Stimulated activated CD4-positive, alpha-beta T cell treated with anti-CD3 and anti-CD28 coated beads, Interleukin-2, amount 100 ng/mL, for 4 hours (primary cell): ENCODE data around the gene SRRM4.
"Not testable (repeated sequence)": the region's sequence is repeated elsewhere in the genome, so short reads cannot be mapped to it uniquely, and the experiment has no call there.

Experiments used
- DNase-seq: peaks from one replicate; pipeline ENCODE4 v3.0.0-alpha.2; 2020; ENCODE audit warnings: low read depth

SRRM4 gene, protein sequence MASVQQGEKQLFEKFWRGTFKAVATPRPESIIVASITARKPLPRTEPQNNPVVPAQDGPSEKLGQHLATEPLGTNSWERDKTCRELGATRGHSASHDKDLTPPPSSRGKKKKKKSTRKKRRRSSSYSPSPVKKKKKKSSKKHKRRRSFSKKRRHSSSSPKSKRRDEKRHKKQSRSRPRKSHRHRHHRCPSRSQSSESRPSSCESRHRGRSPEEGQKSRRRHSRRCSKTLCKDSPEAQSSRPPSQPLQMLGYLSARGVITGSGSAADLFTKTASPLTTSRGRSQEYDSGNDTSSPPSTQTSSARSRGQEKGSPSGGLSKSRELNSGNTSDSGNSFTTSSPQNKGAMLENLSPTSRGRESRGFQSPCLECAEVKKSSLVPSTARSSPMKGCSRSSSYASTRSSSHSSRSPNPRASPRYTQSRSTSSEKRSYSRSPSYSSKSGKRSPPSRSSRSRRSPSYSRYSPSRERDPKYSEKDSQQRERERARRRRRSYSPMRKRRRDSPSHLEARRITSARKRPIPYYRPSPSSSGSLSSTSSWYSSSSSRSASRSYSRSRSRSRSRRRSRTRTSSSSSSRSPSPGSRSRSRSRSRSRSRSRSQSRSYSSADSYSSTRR

DNA sequence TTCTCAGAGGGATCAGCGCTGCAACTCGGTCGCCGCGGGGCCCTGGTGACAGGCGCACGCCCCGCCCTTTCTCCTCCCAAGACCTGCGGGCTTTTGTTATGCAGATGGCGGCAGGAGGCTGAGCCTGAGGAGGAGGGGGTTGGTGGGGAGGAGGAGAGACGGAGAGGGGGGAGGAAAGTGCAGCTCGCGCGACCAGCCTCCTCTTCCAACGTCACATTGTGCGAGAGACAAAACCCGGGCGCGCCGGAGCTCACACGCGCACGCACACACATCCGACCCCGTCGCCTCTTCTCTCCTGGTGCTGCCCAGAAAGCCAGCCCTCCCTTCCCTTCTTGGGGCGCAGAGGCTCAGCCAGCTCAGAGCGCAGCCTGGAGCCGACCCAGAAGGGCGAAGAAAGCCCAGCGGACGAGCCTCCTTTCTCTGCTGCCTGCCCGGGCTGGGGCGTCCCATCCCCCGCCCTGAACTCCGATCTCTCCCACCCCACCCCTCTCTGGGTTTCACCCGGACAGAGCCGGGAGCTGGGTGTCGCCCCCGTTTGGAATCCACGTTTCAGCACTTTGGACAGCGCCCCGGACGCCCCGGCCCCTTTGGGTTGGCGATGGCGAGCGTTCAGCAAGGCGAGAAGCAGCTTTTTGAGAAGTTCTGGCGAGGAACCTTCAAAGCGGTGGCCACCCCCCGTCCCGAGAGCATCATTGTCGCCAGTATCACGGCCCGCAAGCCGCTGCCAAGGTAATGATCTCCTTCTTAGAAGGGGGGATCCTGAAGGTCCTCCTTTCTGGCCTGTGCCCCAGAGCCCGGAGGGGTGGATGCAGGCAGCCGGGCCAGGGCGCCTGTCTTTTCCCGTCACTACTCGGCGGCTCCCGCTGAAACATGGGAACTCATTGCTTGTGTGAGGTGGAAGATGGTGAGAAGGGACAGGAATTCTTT lies at the start of gene SRRM4:
Gene SRRM4, plus strand, starts transcription at position 257 of the 927 bp plus-strand sequence. Its CDS starts 342 bp downstream, at position 599.
- DNase-seq = no peak

DNA sequence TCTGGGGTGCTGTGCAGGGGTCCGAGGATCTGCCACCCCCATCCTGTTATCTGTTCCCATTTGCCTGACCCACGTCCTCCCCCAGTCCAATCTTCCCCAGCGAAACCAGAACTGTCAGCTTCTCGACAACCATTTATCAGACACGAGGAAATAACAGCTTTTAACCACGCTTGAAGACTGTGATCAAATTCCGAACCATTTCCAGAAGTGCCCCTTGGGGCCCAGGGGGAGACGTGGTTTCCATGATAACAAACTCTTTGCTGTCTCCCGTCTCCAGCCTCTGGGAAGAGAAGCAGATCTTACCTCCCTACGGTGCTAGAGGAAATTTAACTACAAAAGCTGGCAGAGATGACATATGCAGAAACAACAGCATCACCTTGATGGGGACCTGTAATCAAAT lies 35.1 kb upstream of the SRRM4 start:
- no peak for DNase-seq

DNA sequence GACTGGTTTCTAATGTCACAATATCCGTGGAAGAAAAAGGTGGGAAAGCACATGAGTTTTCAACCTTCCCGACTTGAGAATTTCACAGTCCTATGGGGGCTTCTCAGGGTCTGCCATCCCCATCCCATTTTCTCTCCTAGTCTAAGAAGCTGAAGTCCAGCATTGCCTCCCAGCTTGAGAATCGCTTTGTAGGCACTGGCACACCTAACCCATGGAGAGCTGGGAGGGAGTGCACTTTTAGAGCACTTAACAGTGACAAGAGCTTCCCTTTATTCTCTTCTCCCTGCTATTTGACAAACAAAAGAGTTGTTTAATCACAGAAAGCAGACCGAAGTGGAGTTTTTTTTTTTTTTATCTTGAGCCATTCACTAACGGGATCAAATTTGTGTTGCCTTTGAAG lies 22.8 kb upstream of the SRRM4 start:
- no peak for DNase-seq

DNA sequence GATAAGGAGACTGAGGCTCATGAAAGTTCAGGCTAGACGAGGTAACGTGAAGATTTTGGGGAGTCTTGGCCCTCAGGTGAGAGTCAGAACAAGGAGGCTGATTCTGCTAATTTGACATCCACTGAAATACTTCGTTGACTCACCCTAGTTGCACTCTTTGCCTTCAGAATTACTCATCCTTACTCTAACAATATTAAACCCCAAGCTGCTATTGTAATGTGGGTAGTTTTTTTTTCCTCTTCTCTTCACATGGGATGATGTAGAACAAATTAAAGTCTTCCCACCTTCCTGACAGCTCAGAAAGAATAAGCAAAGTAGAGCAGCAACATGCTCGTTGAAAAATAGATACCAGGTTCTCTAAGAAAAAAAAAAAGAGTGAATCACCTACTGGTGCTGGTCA lies 22.0 kb upstream of the SRRM4 start:
- DNase-seq = no peak

DNA sequence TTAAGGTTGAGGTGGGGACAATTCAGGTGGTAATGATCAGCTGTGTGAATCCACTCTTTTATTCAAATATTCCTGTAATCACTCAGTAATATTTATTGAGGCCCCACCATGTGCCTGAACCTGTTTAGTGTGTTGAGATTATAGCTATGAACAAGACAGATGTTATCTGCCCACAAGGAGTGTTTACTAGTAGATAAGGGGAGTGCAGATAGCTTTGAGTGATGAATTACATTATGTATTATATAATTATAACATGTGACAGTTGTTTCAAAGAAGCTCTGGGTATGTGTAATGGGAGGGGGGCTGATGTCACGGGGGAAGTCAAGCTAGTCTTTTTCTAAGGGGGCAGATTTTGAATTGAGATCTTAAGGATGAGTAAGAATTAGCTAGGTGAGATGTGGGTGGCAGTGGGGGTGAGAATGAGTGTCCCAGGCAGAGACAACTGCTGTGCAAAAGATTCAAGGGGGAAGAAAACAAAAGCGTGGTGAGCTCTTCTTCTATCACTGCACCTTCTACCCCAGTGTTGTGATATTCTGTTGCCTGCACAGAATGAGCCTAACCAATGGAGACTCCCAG lies 21.3 kb upstream of the SRRM4 start:
- no peak for DNase-seq

DNA sequence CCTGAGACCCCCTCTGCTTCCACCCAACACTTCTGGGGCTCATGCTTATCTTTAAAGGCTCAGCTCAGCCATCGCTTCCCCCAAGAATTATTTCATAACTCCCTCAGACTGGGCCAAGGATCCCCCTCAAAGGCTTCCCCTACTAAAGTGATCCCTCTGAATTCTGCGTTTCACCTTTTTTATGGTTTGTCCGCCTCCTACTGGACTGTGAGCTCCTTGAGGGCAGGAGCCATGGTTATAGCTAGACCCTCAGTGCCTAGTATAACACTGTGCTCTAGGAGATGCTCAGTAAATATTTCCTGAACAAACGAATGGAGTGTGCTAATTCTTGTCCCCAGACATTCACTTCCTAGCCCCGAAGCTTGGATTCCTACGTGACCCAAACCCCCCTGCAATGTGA lies 20.5 kb upstream of the SRRM4 start:
- DNase-seq = no peak

DNA sequence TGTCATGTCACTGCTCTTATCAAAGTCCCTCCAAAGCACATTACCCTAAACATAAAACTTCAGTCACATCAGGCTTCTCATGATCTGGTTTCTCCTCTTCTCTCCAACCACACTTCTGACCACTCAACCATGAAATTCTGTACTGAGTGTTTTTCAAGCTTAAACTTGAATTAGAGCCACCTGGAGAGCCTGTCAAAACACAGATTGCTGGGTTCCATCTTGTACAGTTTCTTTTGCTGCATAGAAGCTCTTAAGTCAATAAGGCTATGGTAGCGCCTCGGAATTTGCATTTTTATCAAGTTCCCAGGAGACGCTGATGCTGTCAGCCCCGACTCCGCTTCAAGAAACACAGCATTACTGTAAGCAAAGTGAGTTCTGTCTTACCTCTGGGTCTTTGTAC lies 16.4 kb upstream of the SRRM4 start:
- no peak for DNase-seq

DNA sequence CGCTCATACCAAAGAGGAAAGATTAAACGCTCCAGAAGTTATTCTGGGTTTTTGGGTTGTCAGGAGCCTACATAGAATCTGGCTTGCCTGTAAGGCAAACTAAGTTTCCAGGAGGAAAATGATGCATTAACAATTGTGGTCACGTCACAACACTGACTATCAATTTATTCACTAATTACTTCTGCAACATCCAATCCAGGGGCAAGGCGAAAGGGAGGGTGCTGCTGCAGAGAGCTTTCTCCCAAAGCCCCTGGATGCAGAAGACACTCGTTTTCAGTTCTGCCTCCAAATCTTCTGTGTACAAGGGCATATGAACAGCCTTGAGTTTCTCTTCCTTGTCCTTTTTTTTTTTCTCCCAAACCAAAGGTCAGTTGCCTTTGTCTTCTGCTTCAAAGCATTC lies 10.5 kb upstream of the SRRM4 start:
- no peak for DNase-seq

DNA sequence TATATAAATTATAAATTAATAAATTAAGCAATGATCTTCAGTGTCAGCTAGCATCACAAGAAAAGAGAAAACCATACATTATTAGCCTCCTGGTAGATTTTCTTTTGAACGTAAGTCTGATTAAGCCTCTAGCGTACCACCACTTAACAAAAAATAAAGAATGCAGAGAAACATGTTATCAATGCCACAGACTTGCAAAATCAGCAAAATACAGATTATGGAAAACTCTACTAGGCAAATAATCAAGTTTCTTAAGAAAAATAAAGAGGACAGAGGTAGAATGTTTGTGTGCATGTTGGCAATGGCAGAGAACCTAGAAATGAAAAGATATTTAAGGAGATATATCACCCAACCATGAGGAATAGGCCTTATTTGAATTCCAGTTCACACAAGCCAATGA lies 8.4 kb upstream of the SRRM4 start:
- DNase-seq = no peak

DNA sequence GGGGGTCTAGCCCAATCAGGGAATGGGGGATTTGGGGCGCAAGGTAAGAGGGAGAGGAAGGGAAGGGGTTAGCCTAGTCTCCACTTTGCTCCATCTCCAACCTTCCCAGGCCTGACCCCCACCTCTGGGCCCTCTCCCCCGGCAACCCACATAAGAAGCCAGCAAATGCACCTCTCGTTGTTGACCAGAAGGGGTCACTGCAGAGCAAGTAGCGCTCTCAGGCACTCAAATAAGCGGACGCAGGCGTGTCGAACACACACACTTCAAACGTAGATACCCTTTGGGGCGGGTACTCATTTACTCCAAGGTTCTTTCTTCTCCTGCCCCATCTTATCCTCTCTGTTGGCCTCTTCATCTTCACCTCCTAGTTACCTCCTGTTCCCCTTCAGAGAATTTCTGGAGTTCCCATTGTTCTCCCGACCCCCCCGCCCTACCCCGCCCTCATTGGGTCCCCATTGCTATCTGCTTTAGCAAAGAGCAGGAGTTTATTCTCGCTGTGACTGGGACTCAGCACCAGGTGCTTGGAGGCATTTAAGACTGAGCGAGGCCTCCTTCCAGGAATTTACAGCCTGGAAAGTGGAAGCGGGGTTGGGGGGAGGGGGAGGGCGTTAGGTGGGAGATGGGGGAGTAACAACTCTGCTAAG lies 1.5 kb upstream of the SRRM4 start:
- no peak for DNase-seq

DNA sequence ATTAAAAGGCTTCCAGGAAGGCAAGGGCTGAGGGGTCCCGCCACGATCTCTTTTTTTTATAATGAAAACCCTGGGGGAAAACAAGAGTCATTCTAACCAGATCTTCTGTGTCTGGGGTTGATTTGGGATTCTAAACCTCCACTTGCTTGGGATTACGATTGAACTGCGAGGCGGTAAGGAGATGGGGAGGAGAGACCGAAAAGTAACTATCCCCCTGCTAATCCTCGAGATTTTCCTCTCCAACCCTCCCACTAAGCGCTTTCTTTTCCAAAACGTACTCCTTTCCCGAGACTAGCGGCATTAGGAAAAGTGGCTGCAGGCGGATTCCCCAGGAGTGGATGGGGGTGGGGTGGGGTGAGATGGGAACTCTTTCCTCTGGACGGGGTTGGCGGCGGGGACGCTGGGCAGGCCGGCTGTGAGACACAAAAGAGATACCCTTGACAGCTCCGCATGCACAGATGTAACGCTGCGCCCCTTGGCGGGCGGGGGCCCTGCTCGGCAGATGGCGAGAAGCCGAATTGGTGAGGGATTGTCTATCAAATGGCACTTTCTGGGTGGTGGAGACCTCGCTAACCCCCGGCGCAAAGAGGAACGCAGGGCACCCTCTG lies 830 bp upstream of the SRRM4 start:
- no peak for DNase-seq

DNA sequence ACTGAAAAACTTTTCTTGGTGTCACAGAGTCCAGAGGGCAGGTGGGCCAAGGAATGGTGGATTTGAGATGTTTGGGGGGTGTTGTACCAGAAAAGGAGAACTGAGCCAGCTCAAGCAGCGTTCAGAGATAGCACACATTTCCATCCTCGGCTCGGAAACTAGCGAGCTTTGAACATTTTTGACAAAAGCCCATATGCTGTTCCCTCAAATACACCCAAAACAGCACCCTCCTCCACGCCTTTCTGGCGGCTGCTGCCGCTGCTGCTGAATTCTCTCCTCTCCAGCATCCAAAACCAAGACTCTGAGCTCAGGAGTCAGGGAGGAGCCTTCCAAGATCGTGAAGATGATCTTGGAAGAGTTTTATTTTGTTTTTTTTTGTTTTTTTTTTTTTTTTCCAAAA lies 961 bp downstream of the SRRM4 start:
- DNase-seq = no peak

DNA sequence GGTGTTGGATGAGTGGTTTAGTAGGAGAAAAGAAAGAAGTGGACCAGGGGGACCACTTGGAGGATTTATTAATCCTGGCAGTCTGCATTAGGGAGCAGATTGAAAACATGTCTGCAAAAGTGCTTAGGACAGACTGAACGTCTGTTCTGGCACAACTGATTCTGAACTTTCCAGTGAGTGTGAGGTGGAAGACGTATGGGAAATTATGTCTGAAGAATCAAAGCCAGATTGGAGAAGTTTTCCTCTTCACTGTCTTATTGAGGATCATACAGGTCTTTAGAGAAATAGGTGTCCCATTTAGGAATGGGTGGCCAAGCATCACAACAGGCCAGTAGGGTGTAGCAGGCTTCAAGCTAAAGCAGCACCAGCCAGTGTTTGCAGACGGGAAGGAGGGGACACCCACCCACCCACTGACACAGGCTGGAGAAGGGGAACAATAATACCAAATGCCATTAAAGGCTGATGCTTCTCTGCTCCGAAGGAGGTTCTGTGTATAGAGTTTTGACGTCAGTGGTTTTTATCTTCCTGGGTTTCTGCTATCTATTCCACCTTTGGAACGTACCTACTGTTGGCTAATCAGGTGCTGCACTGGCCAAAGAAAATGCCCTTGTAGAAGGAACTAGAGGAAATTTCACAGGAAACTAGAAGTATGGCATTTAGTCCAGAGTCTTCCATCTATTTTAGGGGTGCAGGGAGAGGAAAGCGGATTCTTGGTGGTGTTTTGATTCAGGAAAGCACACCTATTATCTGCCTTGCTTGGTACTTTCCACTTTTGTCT lies 1.8 kb downstream of the SRRM4 start:
- no peak for DNase-seq

DNA sequence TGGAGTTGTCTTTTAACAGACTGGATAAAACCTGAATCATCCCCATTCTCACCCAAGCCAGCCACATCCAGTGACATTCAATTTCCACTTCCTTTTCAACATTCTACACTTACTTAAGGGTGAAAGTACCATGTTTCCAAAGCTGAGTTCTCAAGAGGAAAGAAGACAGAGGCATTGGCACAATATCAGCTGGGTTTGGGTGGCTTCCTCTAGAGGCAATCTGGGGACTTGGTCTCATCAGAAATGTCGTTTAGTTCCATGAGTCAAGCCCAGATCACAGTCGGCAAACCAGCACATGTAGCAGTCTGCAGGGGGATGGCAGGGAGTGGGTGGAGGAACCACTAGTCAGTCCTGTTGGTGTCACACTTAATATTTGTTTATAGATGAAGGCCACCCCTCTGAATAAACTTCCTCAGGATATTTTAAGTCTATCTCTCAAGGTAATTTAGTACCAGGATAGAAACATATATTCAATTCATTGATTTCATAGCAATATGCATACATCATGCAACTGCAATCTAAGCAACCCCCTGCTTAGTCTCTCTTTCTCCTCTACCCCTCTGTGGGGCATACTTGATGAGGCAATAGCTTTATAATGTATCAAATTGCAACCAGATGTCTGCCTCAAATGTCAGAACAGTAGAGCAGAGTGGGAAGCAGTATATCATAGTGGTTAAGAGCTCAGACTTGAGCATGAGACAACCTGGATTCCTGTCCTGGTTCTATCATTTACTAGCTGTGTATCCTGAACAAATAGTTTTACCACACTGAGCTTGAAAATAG lies 3.0 kb downstream of the SRRM4 start:
- DNase-seq = no peak

DNA sequence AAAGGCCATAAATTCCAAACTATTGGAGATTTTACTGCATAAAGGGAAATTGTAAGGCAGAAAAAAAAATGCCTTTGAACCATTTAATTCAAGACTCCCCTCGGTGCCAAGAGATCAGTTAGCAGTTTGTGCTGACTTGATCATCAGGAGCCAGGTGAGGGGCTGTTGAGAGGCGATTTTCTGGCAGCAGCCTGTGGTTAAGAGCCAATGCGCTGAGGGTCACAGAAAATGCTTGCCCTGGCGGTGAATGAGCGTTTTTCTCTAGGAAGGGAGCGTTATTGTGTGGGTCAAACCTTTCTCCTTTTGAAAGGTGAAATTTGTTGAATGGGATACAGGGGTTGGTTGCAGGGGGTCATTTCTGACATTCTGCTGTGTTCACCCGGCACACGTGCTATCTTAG lies 4.7 kb downstream of the SRRM4 start:
- no peak for DNase-seq

DNA sequence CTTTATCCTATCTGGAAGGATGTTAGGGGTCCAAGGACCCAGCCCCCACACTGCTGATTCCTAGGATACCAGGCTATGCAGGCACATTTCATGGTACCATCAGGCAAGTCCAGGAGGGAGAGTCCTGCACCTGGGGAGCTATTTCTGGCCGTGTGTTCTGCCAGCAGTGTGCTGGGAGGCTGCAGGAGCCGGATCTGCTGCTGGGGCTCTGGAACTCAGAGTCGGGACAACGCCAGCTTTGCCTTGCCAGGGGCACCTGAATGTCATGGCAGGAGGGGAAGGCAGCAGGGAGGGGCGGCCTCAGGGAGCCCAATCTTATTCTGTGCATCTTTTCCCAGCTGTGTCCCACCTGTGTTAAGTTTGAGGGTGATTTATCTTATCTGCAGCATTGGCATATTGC lies 17.8 kb downstream of the SRRM4 start:
- no peak for DNase-seq

DNA sequence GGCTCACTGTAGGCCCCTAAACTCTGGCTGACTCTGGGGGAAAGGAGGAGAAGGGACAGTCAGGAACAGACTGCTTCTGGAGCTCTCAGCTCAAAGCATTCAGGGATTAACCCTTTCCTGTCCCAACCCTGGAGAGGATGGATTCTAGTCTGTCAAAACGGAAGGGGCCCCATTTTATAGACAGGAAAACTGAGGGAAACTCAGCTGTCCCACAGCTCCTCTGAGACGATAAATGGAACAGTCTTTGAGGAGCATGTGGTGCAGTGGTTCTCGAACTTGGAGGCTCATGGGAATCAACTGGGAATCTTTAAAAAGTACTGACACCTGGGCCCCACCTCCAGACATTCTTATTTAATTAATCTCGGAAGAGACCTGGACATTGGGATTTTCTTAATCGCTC lies 23.7 kb downstream of the SRRM4 start:
- DNase-seq = no peak

DNA sequence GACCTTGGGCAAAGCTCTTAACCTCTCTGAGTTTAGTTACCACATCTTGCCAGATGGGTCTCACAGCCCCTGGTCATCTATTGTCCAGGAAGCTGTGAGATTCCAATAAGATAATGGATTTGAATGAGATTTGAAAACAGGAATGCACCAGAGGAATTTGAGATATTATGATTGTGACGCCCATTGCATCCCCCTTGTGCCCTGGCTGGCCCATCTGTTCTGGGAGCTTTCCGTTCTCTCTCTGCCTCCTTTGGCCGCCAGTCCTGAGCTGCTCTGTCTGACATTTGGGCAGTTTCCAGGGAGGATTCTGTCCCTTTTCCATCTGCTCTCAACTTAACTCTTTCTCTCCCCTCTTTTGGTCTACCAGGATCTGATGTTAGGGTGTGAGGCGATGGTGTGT lies 24.6 kb downstream of the SRRM4 start:
- DNase-seq = no peak

DNA sequence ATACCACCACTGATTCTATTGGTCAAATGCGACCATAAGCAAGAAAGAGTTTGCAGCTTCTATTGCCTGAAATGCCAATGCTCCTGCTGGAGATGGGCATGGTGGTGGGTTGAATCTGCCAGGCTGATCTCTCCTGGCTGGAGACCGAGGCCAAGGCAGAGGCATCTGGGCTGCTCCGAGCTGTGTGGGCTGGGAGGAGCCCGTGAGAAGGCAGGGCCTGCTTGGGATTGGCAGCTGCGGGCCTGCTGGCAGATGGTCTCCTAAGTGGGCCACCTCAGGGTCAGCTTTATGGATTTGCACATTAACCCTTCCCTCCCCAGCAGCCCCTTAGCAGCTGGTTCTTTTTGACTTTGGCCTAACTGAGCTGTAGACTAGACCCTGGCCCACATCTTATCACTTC lies 25.4 kb downstream of the SRRM4 start:
- DNase-seq = no peak

DNA sequence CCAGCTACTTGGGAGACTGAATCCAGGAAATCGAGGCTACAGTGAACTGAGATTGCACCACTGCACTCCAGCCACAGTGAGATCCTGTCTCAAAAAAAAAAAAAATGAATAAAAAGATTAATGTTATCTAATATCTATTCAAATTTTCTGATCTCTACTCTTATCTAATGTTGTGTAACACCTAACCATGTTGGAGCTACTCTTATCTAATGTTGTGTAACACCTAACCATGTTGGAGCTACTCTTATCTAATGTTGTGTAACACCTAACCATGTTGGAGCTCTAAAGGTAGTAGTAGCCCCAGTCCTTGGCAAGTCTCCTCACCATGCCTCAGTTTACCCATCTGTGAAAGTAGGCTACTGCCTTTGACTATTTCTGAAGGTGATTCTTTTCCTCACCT lies 26.9 kb downstream of the SRRM4 start:
- DNase-seq = not testable (repeated sequence)
